Liver (tissue), 9 donors: Measurements from ENCODE around the gene HHLA2. TPM values are rescaled to one million over a fixed set of nuclear protein-coding genes. Genes with fewer than 3 reads are reported as not detected.

Experiments
- DNase-seq: peaks from one replicate; pipeline ENCODE4 v3.0.0-alpha.2; 2017; ENCODE audit warnings: low spot score
- H3K27ac ChIP-seq, 2 donors: one replicate each; pipeline ENCODE4 v1.7.0; 2013; ENCODE audit warnings: inconsistent platforms in 2 of 2, low read length in 2 of 2, control low read depth in 1 of 2, low read depth in 1 of 2, mild to moderate bottlenecking in 1 of 2
- H3K27me3 ChIP-seq, 4 donors: one replicate each; pipeline versions ENCODE4 v1.6.1 to v1.7.0; 2013; ENCODE audit warnings: low read length in 3 of 4, inconsistent platforms in 1 of 4, mild to moderate bottlenecking in 1 of 4, moderate library complexity in 1 of 4; ENCODE audit not compliant: control insufficient read depth in 4 of 4, insufficient read depth in 4 of 4
- H3K36me3 ChIP-seq, 4 donors: one replicate each; pipeline versions ENCODE4 v1.6.1 to v1.7.0; 2013; ENCODE audit warnings: low read length in 3 of 4, mild to moderate bottlenecking in 3 of 4, low read depth in 1 of 4, moderate library complexity in 1 of 4; ENCODE audit not compliant: control insufficient read depth in 4 of 4, insufficient read depth in 3 of 4
- H3K4me1 ChIP-seq, 4 donors: one replicate each; pipeline versions ENCODE4 v1.6.1 to v1.7.0; 2013; ENCODE audit warnings: low read length in 3 of 4, mild to moderate bottlenecking in 3 of 4, moderate library complexity in 1 of 4; ENCODE audit not compliant: control insufficient read depth in 4 of 4, insufficient read depth in 4 of 4
- H3K4me3 ChIP-seq, 3 donors: one replicate each; pipeline versions ENCODE4 v1.6.1 to v1.7.0; 2013; ENCODE audit warnings: low read length in 3 of 3, control low read depth in 1 of 3, low read depth in 1 of 3, mild to moderate bottlenecking in 1 of 3
- H3K9ac ChIP-seq, 2 donors: one replicate each; pipeline ENCODE4 v1.7.0; 2013; ENCODE audit warnings: low read length in 2 of 2, mild to moderate bottlenecking in 2 of 2, moderate library complexity in 2 of 2, control low read depth in 1 of 2, low read depth in 1 of 2
- H3K9me3 ChIP-seq, 4 donors: one replicate each; pipeline versions ENCODE4 v1.6.1 to v1.7.0; 2013; ENCODE audit warnings: low read length in 3 of 4; ENCODE audit not compliant: control insufficient read depth in 4 of 4
- CTCF ChIP-seq: fragments of 150-350 bp; IDR thresholded peaks from 2 replicates; pipeline ENCODE4 v1.5.1; 2017; ENCODE audit warnings: improper control_type of control experiment, low read depth, low read length; ENCODE audit not compliant: missing input control
- EGR1 ChIP-seq, 2 donors: IDR thresholded peaks; 2 replicates each; pipeline ENCODE4 v1.6.1; 2016 to 2018; ENCODE audit warnings: antibody characterized with exemption in 2 of 2, low read depth in 2 of 2
- FOXA1 ChIP-seq: IDR thresholded peaks from 2 replicates; pipeline ENCODE4 v1.6.1; 2016; ENCODE audit warnings: antibody characterized with exemption
- FOXA2 ChIP-seq: IDR thresholded peaks from 2 replicates; pipeline ENCODE4 v1.6.1; 2016; ENCODE audit warnings: antibody characterized with exemption
- GABPA ChIP-seq, 2 donors: IDR thresholded peaks in 1 of 2; conservative IDR thresholded peaks in 1 of 2; 2 replicates each; pipeline ENCODE4 v1.6.1; 2016; ENCODE audit warnings: antibody characterized with exemption in 2 of 2, mild to moderate bottlenecking in 1 of 2, moderate library complexity in 1 of 2
- HNF4G ChIP-seq: IDR thresholded peaks from 2 replicates; pipeline ENCODE4 v1.6.1; 2016; ENCODE audit warnings: antibody characterized with exemption
- JUND ChIP-seq, 2 donors: IDR thresholded peaks; 2 replicates each; pipeline ENCODE4 v1.6.1; 2016; ENCODE audit warnings: antibody characterized with exemption in 2 of 2
- NR2F2 ChIP-seq: IDR thresholded peaks from 2 replicates; pipeline ENCODE4 v1.6.1; 2016; ENCODE audit warnings: antibody characterized with exemption
- RAD21 ChIP-seq, 2 donors: IDR thresholded peaks; 2 replicates each; pipeline ENCODE4 v1.6.1; 2016; ENCODE audit warnings: antibody characterized with exemption in 2 of 2, mild to moderate bottlenecking in 2 of 2
- SP1 ChIP-seq: IDR thresholded peaks from 2 replicates; pipeline ENCODE4 v1.6.1; 2018; ENCODE audit warnings: antibody characterized with exemption, mild to moderate bottlenecking
- TAF1 ChIP-seq: conservative IDR thresholded peaks from 2 replicates; pipeline ENCODE4 v1.6.1; 2016; ENCODE audit warnings: antibody characterized with exemption, mild to moderate bottlenecking
- ZBTB33 ChIP-seq: IDR thresholded peaks from 2 replicates; pipeline ENCODE4 v1.6.1; 2016; ENCODE audit warnings: antibody characterized with exemption
- WGBS: extraction: QIAGEN DNeasy Blood & Tissue Kit; methylation state at CpG from one replicate; pipeline ENCODE4 v1.1.7; 2013; 5-methylcytosine and 5-hydroxymethylcytosine counted together
- polyA plus RNA-seq, 2 donors: library from polyadenylated mRNA; stranded (reverse) in 1 of 2; unstranded in 1 of 2; fragments of 200-250 nt in 1 of 2; fragments of >200 nt in 1 of 2; fragmentation: Nextera tagmentation in 1 of 2; extraction: Ambion mirVana in 1 of 2; gene quantifications; one replicate each; pipeline versions ENCODE4 v1.2.1 to v1.2.3, GENCODE V29; 2013 to 2015
- total RNA-seq, 2 donors: library from RNA; depleted of rRNA; stranded (reverse); fragments of >200 nt; gene quantifications; one replicate each; pipeline ENCODE4 v1.2.3, GENCODE V29; 2014
- TF ChIP-seq, protein P1 (sequence below): IDR thresholded peaks from 2 replicates; pipeline ENCODE4 v1.6.1; 2016; ENCODE audit warnings: antibody characterized with exemption, mild to moderate bottlenecking
- TF ChIP-seq, protein P2 (sequence below): IDR thresholded peaks from 2 replicates; pipeline ENCODE4 v1.6.1; 2016; ENCODE audit warnings: antibody characterized with exemption
- TF ChIP-seq, protein P3 (sequence below): IDR thresholded peaks from 2 replicates; pipeline ENCODE4 v1.6.1; 2016; ENCODE audit warnings: antibody characterized with exemption
- donor health status: healthy.
- donor health status: healthy.
- donor health status: healthy.
- donor health status: healthy.
- donor health status: healthy.

Gene HHLA2
- total and polyA plus RNA-seq, 4 donors = 0.07 to 0.14 TPM; not detected in 2

DNA sequence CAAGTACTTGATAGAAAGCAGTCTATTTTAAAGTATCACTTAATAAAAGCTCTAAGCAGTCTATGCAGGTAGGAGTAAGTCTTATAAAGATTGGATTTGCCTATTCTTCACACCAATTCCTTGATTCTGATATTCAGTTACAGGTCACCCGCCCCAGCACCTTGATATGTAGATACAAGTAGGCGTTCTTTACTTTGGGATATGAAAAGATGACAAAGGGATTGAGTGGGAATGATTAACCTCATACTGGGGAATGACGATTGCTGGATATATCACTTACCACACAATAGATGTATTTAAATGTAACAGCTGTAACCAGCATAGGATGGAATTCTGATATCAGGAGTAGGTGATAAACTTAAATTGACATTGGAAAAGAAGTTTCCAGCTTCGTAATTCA, 47.1 kb downstream of the HHLA2 start:
- Histone ChIP-seq H3K4me1 (peaks cover 2 to 20% (median 10%) of the 10 kb centered on the region in 4 donors), H3K27me3 (no peaks in the 10 kb centered on the region), H3K4me3 (no peak overlapping the region), H3K9ac (no peak overlapping the region), H3K9me3 (no peaks in the 10 kb centered on the region), H3K36me3 (no peaks in the 10 kb centered on the region), H3K27ac (no peak overlapping the region)
- no peak for DNase-seq
- TF ChIP-seq, protein P1, sequence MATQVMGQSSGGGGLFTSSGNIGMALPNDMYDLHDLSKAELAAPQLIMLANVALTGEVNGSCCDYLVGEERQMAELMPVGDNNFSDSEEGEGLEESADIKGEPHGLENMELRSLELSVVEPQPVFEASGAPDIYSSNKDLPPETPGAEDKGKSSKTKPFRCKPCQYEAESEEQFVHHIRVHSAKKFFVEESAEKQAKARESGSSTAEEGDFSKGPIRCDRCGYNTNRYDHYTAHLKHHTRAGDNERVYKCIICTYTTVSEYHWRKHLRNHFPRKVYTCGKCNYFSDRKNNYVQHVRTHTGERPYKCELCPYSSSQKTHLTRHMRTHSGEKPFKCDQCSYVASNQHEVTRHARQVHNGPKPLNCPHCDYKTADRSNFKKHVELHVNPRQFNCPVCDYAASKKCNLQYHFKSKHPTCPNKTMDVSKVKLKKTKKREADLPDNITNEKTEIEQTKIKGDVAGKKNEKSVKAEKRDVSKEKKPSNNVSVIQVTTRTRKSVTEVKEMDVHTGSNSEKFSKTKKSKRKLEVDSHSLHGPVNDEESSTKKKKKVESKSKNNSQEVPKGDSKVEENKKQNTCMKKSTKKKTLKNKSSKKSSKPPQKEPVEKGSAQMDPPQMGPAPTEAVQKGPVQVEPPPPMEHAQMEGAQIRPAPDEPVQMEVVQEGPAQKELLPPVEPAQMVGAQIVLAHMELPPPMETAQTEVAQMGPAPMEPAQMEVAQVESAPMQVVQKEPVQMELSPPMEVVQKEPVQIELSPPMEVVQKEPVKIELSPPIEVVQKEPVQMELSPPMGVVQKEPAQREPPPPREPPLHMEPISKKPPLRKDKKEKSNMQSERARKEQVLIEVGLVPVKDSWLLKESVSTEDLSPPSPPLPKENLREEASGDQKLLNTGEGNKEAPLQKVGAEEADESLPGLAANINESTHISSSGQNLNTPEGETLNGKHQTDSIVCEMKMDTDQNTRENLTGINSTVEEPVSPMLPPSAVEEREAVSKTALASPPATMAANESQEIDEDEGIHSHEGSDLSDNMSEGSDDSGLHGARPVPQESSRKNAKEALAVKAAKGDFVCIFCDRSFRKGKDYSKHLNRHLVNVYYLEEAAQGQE = no peak
- TF ChIP-seq FOXA2 = no peak
- no peak for TF ChIP-seq SP1
- no peak for TF ChIP-seq TAF1
- no peak for TF ChIP-seq NR2F2
- no peak for TF ChIP-seq CTCF
- TF ChIP-seq GABPA (IDR thresholded peaks at IDR 0.05 in 1 of 2, conservative IDR thresholded peaks at IDR 0.05 in 1 of 2) = no peak
- TF ChIP-seq RAD21 (IDR thresholded peaks at IDR 0.05) = no peak
- no peak for TF ChIP-seq JUND (IDR thresholded peaks at IDR 0.05)
- no peak for TF ChIP-seq FOXA1
- TF ChIP-seq, protein P2, sequence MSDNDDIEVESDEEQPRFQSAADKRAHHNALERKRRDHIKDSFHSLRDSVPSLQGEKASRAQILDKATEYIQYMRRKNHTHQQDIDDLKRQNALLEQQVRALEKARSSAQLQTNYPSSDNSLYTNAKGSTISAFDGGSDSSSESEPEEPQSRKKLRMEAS = no peak
- TF ChIP-seq, protein P3, sequence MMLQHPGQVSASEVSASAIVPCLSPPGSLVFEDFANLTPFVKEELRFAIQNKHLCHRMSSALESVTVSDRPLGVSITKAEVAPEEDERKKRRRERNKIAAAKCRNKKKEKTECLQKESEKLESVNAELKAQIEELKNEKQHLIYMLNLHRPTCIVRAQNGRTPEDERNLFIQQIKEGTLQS = no peak
- TF ChIP-seq EGR1 (IDR thresholded peaks at IDR 0.05; ENCODE audit: low read depth in 2 of 2) = no peak
- TF ChIP-seq ZBTB33 = no peak
- whole genome bisulfite sequencing = 93% methylated on average over 4 of the region's 4 CpGs

- no peaks in the 10 kb centered on the region for H3K27me3 ChIP-seq
- no peak overlapping the region for H3K4me3 ChIP-seq
- no peak for DNase-seq
- H3K36me3 ChIP-seq = no peaks in the 10 kb centered on the region
- no peak overlapping the region for H3K9ac ChIP-seq
- 84% methylated on average over 6 of the region's 6 CpGs for WGBS
- no peak overlapping the region for H3K27ac ChIP-seq
- H3K4me1 ChIP-seq = peaks cover 0 to 7% (median 0%) of the 10 kb centered on the region in 4 donors
- H3K9me3 ChIP-seq = no peaks in the 10 kb centered on the region
- no peak for TF ChIP-seq HNF4G
These were observed 49.3 kb downstream of the HHLA2 start for GRCh38 chr3:108345492-108346205.
